ENCODE results near the gene MZB1. TPM values are rescaled to one million over a fixed set of nuclear protein-coding genes. Genes with fewer than 3 reads are reported as not detected.

The MZB1 gene
- polyA plus RNA-seq, 1 donor = 1.3 TPM

- WGBS (ENCODE audit: insufficient coverage, low lambda C conversion rate) = no CpG with 5 or more reads among the region's 10 CpGs
- peaks cover 12% of the 10 kb centered on the region for H3K36me3 ChIP-seq (ENCODE audit: control insufficient read depth, insufficient read depth, low read length)
- peak within 1 kb of the TSS; percentile 59 for H3K27ac ChIP-seq (ENCODE audit: low read length)
- no peaks in the 10 kb centered on the region for H3K27me3 ChIP-seq (ENCODE audit: control insufficient read depth, insufficient read depth, low read length)
- H3K4me1 ChIP-seq (ENCODE audit: control insufficient read depth, insufficient read depth, low read length) = peaks cover 74% of the 10 kb centered on the region
- DNase-seq = peak; percentile 78 to 92
- peak within 1 kb of the TSS; percentile 23 for H3K4me3 ChIP-seq (ENCODE audit: low read length)
- H3K9me3 ChIP-seq (ENCODE audit: control insufficient read depth, low read depth, low read length) = no peaks in the 10 kb centered on the region
Measured at GRCh38 chr5:139383275-139383992, 6.3 kb downstream of the MZB1 start, which contains the start of gene SLC23A1. TSS of gene SLC23A1 (minus strand) at chr5:139383297. CDS start at chr5:139383253, 44 bp downstream.

DNA sequence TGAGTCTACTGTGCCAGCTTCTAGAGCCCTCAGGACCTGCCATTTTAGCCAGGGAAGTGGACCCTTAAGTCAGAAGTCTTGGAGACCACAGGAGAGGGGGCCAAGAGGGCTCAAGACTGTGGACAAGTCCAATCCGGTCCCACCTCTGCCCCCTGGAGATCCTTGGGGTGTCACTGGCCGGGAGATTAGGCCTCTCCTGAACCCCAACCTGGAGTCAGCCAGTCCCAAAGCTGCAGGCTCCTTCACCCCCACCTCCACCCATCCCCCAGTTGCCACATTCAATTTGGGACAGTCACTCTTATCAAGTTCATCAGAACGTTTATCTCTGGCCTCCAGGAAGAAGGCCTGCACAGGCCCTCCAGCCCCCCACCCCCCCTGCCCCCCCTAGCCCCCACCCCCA lies 6.9 kb downstream of the MZB1 start:
- Histone ChIP-seq H3K36me3 (ENCODE audit: control insufficient read depth, insufficient read depth, low read length) (peaks cover 12% of the 10 kb centered on the region), H3K27ac (ENCODE audit: low read length) (peak overlapping the region; percentile 59), H3K4me3 (ENCODE audit: low read length) (peak overlapping the region; percentile 23), H3K4me1 (ENCODE audit: control insufficient read depth, insufficient read depth, low read length) (peaks cover 70% of the 10 kb centered on the region), H3K27me3 (ENCODE audit: control insufficient read depth, insufficient read depth, low read length) (no peaks in the 10 kb centered on the region), H3K9me3 (ENCODE audit: control insufficient read depth, low read depth, low read length) (peaks cover 2% of the 10 kb centered on the region)
- WGBS (ENCODE audit: insufficient coverage, low lambda C conversion rate) = no CpG with 5 or more reads among the region's 3 CpGs
- no peak for DNase-seq

DNA sequence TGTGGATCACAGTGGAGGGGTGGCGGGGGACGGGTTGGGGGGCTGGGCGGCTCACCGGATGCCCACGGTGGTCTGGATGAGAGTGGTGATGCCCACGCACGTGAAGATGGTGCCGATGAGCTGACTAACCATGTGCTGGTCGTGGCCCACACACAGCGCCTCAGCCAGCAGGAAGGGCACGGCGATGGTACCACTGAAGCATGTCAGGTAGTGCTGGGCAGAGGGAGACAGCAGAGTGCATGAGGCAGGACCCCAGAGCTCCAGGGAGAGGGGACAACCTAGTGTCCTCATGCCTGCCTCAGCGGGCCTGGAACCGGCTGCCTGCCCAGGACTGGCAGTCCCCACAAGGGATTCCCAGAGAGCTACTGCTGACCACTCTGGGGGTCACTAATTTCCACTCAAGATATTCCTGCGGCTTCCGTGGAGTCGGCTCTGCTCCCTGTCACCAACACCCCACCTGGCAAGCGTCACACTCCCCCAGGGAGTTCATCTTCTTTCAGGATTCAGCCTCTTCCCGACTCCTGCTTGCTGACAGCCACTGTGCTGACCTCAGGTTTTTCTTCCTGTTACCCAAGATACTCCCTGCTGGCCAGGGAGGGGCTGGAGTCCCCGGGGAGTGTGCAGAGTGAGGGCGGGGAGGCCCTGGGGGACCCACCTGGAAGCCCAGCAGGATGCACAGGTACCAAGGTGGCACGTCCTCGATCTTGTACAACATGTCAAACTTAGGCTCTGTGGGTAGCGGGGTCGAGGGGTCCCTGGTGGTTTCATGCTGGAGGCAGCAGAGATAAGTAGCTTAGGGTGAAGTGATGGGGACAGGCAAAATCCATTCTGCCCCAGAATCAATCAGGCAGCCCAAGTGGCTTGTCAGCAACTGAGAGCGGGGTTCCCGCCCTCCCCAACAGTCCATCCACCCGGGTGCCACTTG lies 7.6 kb downstream of the MZB1 start:
- H3K4me1 ChIP-seq (ENCODE audit: control insufficient read depth, insufficient read depth, low read length) = peaks cover 65% of the 10 kb centered on the region
- H3K4me3 ChIP-seq (ENCODE audit: low read length) = peak overlapping the region; percentile 23
- peaks cover 14% of the 10 kb centered on the region for H3K36me3 ChIP-seq (ENCODE audit: control insufficient read depth, insufficient read depth, low read length)
- peak overlapping the region; percentile 59 for H3K27ac ChIP-seq (ENCODE audit: low read length)
- no CpG with 5 or more reads among the region's 28 CpGs for WGBS (ENCODE audit: insufficient coverage, low lambda C conversion rate)
- H3K9me3 ChIP-seq (ENCODE audit: control insufficient read depth, low read depth, low read length) = peaks cover 2% of the 10 kb centered on the region
- peak in 1 of 2 donors; percentile 57 for DNase-seq
- no peaks in the 10 kb centered on the region for H3K27me3 ChIP-seq (ENCODE audit: control insufficient read depth, insufficient read depth, low read length)

DNA sequence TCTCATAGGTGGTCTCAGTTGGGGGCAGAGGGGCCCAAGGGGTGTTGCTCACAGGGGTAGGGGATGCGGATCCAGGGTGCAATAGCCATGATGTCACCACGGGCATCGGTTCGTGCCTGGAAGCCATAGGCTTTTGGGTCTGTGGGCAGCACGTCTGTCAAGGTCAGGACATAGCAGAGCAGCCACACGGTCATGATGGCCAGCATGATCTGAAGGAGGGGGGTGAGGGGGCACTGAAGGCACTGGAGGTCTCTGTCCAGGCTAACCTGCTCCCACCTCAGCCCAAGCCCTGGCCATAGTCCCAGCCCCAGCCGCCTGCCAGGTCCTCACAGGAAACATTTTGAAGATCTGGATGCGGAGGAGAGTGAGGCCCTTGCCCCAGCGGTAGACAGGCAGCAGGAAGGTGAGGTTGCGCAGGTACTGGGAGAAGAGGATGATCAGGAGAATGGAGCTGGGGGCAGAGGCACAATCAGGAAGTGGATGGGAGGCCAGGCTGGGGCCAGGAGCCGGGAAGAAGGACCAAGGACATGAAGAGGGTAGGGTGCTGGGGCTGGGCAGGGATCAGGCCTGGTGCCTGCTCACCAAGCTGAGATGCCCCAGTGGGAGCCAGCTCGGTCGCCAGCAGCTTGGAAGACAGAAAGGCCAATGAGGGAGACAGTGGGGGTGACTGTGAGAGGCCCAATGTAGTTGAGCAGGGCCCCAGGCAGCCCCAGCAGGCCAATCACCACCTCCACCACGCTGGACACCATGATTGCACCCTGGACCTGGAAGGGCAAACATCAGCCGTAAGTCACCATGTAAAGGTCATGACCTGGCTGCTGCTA lies 9.9 kb downstream of the MZB1 start:
- DNase-seq = no peak
- Histone ChIP-seq H3K27ac (ENCODE audit: low read length) (no peak overlapping the region), H3K27me3 (ENCODE audit: control insufficient read depth, insufficient read depth, low read length) (no peaks in the 10 kb centered on the region), H3K9me3 (ENCODE audit: control insufficient read depth, low read depth, low read length) (peaks cover 2% of the 10 kb centered on the region), H3K4me3 (ENCODE audit: low read length) (no peak overlapping the region), H3K4me1 (ENCODE audit: control insufficient read depth, insufficient read depth, low read length) (peaks cover 53% of the 10 kb centered on the region), H3K36me3 (ENCODE audit: control insufficient read depth, insufficient read depth, low read length) (peaks cover 17% of the 10 kb centered on the region)
- no CpG with 5 or more reads among the region's 15 CpGs for WGBS (ENCODE audit: insufficient coverage, low lambda C conversion rate)

- Histone ChIP-seq H3K9me3 (ENCODE audit: control insufficient read depth, low read depth, low read length) (peaks cover 2% of the 10 kb centered on the region), H3K27ac (ENCODE audit: low read length) (no peak overlapping the region), H3K4me3 (ENCODE audit: low read length) (no peak overlapping the region), H3K27me3 (ENCODE audit: control insufficient read depth, insufficient read depth, low read length) (no peaks in the 10 kb centered on the region), H3K36me3 (ENCODE audit: control insufficient read depth, insufficient read depth, low read length) (peaks cover 21% of the 10 kb centered on the region), H3K4me1 (ENCODE audit: control insufficient read depth, insufficient read depth, low read length) (peaks cover 44% of the 10 kb centered on the region)
- WGBS (ENCODE audit: insufficient coverage, low lambda C conversion rate) = no CpG with 5 or more reads among the region's 13 CpGs
- peak in 1 of 2 donors; percentile 33 for DNase-seq
Measured at GRCh38 chr5:139378941-139379361, 10.8 kb downstream of the MZB1 start.

DNA sequence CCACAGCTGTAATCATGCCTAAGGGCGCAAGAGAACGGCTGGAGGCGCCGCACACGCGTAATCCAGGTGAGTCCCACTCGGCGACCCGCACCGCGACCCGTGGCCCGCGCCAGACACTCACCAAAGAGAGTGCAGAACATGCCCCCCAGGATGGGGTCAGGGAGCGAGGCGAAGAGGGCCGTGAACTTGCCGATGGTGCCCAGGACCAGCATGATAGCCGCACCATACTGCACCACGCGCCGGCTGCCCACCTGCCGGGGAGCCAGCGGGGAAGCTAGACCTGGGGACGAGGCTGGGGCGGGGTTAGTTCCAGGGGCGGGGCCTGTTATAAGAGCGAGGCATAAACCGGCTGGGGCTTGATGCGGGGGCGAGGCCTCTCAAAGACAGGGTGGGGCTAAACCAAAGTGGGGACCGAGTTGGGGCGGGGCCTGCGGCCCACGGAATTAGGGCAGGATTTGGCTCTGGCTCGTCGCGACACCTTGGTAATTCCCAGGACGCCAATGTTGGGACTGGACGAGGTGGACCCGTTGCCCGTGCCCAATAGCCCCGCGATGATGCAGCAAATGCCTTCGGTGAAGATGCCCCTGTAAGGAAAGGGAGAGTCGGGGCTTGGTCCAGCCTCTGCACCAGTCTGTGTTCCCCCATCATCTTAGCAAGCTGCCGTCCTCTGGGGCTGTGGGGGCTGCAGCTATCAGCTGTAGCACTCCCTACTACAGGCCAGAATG lies 11.4 kb downstream of the MZB1 start:
- Histone ChIP-seq H3K27ac (ENCODE audit: low read length) (no peak overlapping the region), H3K27me3 (ENCODE audit: control insufficient read depth, insufficient read depth, low read length) (no peaks in the 10 kb centered on the region), H3K36me3 (ENCODE audit: control insufficient read depth, insufficient read depth, low read length) (peaks cover 21% of the 10 kb centered on the region), H3K4me3 (ENCODE audit: low read length) (no peak overlapping the region), H3K9me3 (ENCODE audit: control insufficient read depth, low read depth, low read length) (peaks cover 2% of the 10 kb centered on the region), H3K4me1 (ENCODE audit: control insufficient read depth, insufficient read depth, low read length) (peaks cover 41% of the 10 kb centered on the region)
- DNase-seq = no peak
- no CpG with 5 or more reads among the region's 47 CpGs for WGBS (ENCODE audit: insufficient coverage, low lambda C conversion rate)

DNA sequence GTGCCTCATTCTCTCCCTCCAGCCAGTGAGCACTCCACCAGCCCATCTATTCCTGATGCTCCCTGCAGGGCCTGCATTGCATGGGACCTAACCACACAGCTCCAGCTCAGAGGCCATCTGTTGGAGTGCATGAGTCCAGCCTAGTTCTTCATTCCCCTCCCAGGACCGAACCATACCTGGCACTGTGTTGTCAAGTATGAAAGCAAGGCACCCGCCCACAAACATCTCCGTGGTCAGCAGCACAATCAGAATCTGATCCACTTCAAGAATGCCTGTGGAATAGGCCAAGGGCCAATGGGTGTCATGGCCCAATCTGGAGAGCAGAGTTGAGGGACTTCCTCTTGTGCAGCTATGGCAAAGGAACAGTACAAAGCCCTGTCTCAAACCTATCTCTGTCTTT lies 12.5 kb downstream of the MZB1 start:
- Histone ChIP-seq H3K4me3 (ENCODE audit: low read length) (no peak overlapping the region), H3K27me3 (ENCODE audit: control insufficient read depth, insufficient read depth, low read length) (no peaks in the 10 kb centered on the region), H3K9me3 (ENCODE audit: control insufficient read depth, low read depth, low read length) (peaks cover 2% of the 10 kb centered on the region), H3K4me1 (ENCODE audit: control insufficient read depth, insufficient read depth, low read length) (peaks cover 34% of the 10 kb centered on the region), H3K27ac (ENCODE audit: low read length) (no peak overlapping the region), H3K36me3 (ENCODE audit: control insufficient read depth, insufficient read depth, low read length) (peaks cover 24% of the 10 kb centered on the region)
- WGBS (ENCODE audit: insufficient coverage, low lambda C conversion rate) = no CpG with 5 or more reads among the region's 3 CpGs
- no peak for DNase-seq

- DNase-seq = no peak
- Histone ChIP-seq H3K27ac (ENCODE audit: low read length) (no peak overlapping the region), H3K4me3 (ENCODE audit: low read length) (no peak overlapping the region), H3K9me3 (ENCODE audit: control insufficient read depth, low read depth, low read length) (peaks cover 2% of the 10 kb centered on the region), H3K4me1 (ENCODE audit: control insufficient read depth, insufficient read depth, low read length) (peaks cover 26% of the 10 kb centered on the region), H3K36me3 (ENCODE audit: control insufficient read depth, insufficient read depth, low read length) (peaks cover 32% of the 10 kb centered on the region), H3K27me3 (ENCODE audit: control insufficient read depth, insufficient read depth, low read length) (no peaks in the 10 kb centered on the region)
- WGBS (ENCODE audit: insufficient coverage, low lambda C conversion rate) = no CpG with 5 or more reads among the region's 7 CpGs
Measured at GRCh38 chr5:139376364-139376763, 13.3 kb downstream of the MZB1 start.

DNA sequence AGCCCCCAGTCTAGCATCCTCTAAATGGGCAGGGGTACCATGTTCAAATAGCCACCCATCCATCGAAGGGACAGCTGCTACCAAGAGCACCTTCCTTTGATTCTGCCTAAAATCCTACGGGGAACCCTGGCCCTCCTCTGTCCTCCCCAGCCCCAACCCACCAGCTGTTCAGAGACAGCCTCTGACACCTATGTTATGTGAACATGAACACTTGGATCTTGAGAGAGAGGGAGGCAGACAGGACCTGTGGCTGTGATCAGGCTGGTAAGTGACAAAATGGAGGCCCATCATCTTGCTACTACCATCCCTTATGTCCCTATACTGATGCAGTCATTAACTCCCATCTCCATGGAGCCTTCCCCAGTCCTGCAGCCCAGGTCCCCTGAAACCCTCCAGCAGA lies 14.8 kb downstream of the MZB1 start:
- H3K36me3 ChIP-seq (ENCODE audit: control insufficient read depth, insufficient read depth, low read length) = peaks cover 38% of the 10 kb centered on the region
- H3K27me3 ChIP-seq (ENCODE audit: control insufficient read depth, insufficient read depth, low read length) = no peaks in the 10 kb centered on the region
- H3K4me3 ChIP-seq (ENCODE audit: low read length) = no peak overlapping the region
- no peak overlapping the region for H3K27ac ChIP-seq (ENCODE audit: low read length)
- 100% methylated on average over 1 of the region's 2 CpGs for WGBS (ENCODE audit: insufficient coverage, low lambda C conversion rate)
- H3K9me3 ChIP-seq (ENCODE audit: control insufficient read depth, low read depth, low read length) = peaks cover 2% of the 10 kb centered on the region
- no peak for DNase-seq
- peaks cover 15% of the 10 kb centered on the region for H3K4me1 ChIP-seq (ENCODE audit: control insufficient read depth, insufficient read depth, low read length)

Measured in large intestine (tissue), 3 donors.